GDM1 (cell line): ENCODE measurements around the gene WDR45B.
A peak's percentile ranks its signal among the peaks of the same experiment; 100 is the strongest.

Experiments used
- DNase-seq: peaks from one replicate; lab custom pipeline; 2025; lab: John Stamatoyannopoulos, UW

The WDR45B gene

GRCh38 chr17:82677353-82677925 lies 29.2 kb upstream of the WDR45B start:
- no peak for DNase-seq

GRCh38 chr17:82675476-82676245 lies 27.4 kb upstream of the WDR45B start:
- no peak for DNase-seq

DNA sequence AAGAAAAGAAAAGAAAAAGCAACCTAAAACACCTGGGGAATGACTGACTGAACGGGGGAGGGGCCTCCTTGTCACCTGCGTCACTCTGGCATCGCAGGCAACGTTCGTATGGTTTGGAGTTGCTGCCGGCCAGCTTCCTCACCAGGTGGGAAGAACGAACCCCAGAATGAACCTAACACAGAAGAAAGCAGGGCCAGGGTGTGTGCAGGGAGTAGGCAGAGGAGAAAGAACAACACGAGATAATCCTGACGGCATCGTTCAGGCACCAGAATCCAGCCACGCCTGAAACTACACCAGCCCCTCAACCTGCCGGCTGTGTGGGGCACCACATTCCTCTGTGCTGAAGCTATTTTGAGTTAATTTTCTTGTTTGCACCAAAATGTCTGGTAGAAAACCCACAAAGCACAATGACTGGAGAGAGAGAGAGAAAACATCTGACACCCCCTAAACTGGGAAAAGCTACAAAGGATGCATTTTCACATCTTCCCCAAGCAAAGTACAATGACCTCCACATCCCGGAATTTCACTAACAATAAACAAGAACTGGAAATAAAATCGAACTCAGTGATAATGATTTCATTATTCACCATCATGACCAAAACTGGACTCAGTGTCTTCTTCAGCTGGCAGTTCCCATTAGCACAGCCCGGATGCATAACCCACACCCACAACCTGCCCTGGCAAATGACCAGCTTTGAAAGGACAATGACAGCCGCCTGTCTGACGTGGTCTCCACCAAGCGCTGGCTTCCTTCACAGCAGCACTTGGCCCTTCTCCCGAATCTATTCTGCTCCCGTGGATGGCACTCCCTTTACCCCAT lies 26.6 kb upstream of the WDR45B start:
- no peak for DNase-seq

GRCh38 chr17:82670661-82671450 lies 22.6 kb upstream of the WDR45B start:
- no peak for DNase-seq

DNA sequence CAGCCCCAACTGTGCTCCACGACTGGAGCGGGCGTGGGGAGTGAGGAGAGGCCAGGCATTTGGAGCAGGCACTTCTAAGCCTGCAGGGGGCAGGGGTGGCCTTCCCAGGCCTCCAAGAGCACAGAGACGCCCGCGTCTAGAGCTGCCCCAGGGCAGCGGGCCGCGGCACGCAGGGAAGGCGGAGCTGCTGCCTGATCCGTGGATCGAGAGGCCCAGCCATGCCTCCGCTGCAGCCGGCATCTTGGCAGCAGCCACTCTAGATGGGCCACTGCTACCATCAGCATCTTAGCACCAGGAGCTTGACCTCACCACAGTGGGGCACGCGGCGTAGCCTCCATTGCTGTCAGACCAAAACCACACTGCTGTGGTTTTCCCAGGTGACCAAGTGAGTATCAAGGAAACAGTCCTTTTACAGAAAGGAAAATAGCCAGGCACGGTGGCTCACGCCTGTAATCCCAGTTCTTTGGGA lies 20.4 kb upstream of the WDR45B start:
- DNase-seq = peak; percentile 14

DNA sequence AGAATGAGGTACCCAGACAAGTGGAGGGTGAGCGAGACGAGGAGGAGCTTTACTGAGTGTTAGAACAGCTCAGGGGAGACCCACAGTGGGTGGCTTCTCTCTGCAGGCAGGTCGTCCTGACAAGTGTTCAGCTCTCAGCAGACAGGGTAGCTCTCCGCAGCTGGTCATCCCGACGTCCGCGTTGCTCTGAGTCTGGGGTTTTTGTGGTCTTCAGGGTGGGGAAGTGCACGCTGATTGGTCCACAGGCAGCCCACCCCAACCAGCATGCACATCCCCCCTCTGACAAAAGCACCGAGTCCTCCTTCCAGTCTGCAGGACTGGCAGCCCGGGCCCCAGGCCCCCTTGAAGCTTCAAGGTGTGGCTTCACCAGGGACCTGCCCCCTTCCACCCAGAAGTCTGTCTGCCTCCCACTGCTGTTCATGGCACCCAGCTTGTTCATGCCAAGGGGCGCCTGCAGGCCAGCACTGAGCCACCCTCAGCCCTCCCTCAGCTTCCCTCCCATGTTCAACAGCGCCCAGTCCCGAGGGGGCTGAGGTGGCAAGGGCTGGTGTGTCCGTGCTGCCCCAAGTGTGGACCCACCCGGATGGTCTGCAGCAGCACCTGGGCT lies 19.9 kb upstream of the WDR45B start:
- DNase-seq = no peak

- no peak for DNase-seq
Observed at GRCh38 chr17:82667668-82668000, 19.4 kb upstream of the WDR45B start.

GRCh38 chr17:82666931-82667667 lies 18.9 kb upstream of the WDR45B start:
- DNase-seq = no peak

DNA sequence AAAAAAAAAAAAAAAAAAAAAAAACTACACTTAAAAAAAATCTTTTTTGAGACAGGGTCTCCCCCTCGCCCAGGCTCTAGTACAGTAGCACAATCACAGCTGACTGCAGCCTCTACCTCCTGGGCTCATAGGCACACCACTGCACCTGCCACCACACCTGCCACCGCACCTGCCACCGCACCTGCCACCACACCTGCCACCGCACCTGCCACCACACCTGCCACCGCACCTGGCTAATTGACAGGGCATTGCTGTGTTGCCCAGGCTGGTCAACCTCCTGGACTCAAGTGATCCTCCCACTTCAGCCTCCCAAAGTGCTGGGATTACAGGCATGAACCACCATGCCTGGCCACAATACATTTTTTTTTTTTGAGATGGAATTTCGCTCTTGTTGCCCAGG lies 17.6 kb upstream of the WDR45B start:
- DNase-seq = no peak

DNA sequence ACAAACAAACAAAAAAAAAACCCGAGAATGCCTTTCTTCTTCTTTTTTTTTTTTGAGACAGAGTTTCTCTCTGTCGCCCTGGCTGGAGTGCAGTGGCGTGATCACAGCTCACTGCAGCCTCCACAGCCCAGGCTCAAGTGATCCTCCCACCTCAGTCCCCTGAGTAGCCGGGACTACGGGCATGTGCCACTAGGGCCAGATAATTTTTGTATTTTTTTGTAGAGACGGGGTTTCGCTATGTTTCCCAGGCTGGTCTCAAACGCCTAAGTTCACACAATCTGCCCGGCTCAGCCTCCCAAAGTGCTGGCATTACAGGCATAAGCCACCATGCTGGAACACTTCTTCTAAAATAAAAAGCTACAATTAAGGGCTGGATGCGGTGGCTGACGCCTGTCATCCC lies 17.0 kb upstream of the WDR45B start:
- no peak for DNase-seq

DNA sequence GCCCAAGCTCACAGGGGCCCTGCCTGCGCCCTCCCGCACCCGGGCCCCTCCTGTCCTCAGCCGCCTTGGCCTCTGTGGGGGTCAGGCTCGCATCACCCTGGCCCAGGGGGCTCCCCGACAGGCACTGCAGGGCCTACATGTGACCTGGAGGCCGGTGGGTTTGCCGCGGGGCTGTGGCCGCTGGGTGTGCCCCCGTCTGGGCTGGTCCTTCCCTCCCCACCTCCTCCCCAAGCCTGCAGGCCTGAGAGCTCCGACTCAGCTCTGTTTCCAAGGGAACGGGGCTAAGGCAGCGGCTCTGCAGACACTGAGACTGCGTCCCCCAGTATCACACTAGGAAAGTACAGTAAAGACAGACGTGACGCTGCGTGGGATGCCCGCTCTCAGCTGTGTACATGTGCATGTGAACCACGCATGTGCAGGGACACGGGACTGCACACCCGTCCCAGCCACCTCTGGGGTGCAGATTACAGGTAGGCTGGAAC lies 16.5 kb upstream of the WDR45B start:
- no peak for DNase-seq

- no peak for DNase-seq
Observed at GRCh38 chr17:82664276-82664575, 16.0 kb upstream of the WDR45B start.

DNA sequence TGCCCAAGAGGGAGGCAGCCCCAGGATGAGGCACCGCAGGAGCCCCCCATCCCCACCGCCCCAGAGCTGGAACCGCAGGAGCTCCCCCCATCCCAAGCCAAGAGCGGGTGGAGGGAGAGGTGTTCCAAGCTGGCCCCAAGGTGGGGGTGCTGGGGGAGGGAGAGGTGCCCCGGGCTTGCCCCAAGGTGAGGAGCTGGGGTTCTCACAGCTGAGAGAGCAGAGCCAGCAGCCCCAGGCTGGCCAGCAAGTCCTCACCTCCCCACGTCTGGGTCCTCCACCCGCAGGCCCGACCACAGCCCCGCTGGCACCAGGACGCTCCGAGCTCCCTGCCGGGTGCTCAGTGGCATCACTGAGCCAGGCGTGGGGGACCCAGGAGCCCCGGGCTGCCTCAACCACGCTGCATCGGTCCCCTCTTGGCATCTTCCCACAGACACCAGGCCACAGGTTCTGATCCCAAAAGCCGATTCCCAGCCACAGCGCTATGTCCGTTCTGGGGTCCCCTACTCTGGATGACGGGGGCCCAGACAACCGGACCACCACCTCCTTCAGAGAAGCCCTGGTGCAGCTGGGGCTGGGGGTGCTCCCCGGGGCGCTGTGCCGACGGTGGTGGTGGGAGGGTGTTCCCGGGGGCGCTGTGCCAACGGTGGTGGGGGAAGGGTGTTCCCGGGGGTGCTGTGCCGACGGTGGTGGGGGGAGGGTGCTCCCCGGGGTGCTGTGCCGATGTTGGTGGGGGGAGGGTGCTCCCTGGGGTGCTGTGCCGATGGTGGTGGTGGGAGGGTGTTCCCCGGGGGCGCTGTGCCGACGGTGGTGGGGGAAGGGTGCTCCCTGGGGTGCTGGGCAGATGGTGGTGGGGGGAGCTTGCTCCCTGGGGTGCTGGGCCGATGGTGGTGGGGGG lies 15.4 kb upstream of the WDR45B start:
- DNase-seq = no peak

DNA sequence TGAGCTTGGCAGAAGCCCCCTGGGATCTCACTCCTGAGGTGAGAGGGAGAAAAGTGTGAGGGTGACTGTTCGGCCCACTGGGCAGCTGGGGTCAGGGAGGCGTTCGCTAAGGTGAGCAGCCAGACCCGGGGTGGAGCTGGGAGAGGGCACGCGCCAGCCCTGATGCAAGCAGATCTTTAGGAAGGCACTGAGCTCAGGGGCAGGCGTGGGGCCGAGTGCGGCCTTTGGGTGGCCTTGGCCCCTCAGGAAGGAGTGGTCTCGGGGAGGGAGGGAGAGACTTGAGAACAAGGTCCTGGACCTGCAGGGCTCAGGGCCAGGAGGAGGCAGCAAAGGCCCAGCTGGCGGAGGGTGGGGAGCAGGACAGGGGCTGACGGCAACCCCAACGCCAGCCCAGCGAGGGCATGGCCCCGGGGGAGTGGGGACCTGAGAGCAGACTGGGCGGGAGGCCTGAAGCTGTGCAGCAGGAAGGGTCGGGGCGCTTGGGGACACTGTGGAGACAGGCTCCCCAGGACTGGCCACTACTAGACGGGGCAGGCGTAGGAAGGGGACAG lies 14.5 kb upstream of the WDR45B start:
- DNase-seq = no peak

DNA sequence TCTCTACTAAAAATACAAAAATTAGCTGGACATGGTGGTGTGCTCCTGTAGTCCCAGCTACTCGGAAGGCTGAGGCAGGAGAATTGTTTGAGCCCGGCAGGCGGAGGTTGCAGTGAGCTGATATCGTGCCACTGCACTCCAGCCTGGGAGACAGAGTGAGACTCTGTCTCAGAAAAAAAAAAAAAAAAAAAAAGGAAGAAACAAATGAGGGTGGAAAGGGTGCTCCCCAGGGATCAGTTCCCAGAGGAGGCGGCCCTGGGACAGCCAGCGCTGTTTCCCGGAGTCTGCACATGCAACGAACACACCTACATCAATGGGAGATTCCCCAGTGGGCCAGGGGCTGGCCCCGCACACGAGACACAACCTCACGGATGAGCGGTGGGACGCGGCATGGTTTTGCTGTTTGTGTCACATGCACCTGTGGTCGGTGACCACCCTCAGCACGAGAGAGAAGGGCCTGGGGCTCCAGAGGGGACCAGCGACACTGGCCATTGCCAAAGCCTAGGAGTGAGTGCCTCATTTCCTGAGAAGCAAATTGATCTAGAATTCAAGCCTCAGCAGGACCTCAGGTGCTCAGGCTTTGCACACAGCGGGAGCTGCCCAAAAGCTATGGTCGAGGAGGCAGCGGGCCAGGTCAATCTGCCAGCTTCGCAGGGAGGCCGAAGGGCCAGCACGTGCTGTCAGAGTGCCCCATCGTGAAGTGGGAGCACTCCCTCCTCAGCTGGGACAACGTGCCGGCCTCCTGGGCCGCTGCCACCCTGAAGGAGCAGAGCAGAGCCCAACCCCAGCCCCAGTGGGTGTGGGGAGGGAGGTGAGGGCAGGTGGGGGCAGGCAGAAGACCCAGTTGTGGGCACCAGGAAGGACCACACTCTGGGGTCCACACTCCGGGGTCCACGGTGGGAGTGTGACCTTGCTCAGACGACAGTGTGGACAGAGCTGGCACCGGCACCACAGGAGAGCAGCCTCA lies 13.8 kb upstream of the WDR45B start:
- DNase-seq = no peak

DNA sequence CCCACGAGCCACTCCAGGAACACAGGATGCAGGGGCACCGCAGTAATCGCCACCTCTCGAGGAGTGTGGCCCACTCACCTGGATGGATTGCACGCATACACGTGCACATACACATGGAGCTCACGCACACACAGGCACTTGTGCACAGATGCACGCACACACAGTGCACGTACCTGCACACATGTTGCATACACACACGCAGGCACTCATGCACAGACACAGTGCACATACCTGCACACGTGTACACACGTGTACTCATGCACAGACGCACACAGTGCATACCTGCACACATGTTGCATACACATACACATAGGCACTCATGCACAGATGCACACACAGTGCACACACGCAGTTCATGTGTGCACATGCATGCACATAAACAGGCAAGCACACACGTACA lies 11.6 kb upstream of the WDR45B start:
- no peak for DNase-seq

DNA sequence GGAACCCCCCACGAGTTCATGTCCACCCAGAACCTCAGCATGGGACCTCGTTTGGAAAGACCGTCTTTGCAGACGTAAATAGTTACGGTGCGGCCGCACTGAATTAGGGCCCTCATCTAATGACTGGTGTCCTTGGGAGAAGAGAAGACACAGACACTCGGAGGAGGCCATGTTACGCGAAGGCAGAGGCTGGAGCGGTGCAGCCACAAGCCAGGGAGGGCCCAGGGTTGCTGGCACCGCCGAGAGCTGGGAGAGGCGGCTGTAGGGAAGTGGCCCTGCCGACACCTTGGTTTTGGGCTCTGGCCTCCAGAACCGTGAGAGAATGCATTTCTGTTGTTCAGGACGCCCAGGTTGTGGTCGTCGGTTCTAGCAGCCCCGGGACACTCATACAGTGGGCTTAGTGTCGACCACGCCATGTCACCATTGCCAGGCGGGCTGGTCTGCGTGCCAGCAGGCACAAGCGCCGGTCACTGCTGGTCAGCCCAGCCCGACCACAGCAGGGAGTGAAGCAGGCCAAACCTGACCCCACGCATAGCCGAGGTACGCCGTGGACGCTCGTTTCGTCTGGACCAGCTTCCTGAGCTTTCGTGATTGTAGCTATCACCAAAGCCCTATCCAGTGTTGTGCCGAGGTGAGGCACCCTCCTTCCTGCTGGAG lies 10.7 kb upstream of the WDR45B start:
- DNase-seq = no peak

DNA sequence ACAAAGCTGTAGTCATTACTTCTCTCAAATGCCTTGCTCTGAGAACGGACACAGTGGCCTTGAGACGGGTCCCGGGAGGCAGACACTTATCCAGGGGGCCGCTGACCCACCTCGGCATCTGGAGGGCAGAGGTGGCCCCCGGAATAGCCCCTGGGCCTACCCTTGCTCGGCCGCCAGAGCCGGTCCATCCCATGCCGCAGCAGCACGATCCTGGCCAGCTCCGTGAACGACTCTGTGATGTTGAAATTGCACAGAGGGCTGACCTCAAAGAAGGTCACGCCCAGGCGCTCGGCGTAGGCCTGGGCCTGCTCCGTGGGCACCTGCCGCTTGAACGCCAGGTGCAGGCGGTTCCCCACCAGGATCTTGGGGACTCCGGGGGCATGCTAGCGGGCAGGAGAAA lies 10.1 kb upstream of the WDR45B start:
- DNase-seq = no peak
